Fibroblast of the aortic adventitia (primary cell): ENCODE data around the gene PIGN. TPM values are rescaled to one million over a fixed set of nuclear protein-coding genes. Genes with fewer than 3 reads are reported as not detected.

Experiments used
- DNase-seq: peaks from one replicate; pipeline ENCODE4 v3.0.0-alpha.2; 2010; ENCODE audit warnings: low read depth
- H3K4me3 ChIP-seq: 2 replicates; pipeline ENCODE4 v1.5.1; 2011; ENCODE audit warnings: low read depth, mild to moderate bottlenecking, control low read depth, low read length, moderate library complexity
- total RNA-seq: library from RNA; depleted of rRNA; stranded (reverse); fragments of >200 nt; gene quantifications from 2 replicates; pipeline ENCODE4 v1.2.3, GENCODE V29; 2012; ENCODE audit warnings: low replicate concordance
- TF ChIP-seq, protein P1 (sequence below): IDR thresholded peaks from 2 replicates; pipeline ENCODE4 v1.5.1; 2011; ENCODE audit warnings: mild to moderate bottlenecking, low read length, control low read depth, inconsistent platforms; ENCODE audit not compliant: insufficient read depth

PIGN gene
- total RNA-seq, 1 donor, result 44.8 TPM

- TF ChIP-seq, protein P1, sequence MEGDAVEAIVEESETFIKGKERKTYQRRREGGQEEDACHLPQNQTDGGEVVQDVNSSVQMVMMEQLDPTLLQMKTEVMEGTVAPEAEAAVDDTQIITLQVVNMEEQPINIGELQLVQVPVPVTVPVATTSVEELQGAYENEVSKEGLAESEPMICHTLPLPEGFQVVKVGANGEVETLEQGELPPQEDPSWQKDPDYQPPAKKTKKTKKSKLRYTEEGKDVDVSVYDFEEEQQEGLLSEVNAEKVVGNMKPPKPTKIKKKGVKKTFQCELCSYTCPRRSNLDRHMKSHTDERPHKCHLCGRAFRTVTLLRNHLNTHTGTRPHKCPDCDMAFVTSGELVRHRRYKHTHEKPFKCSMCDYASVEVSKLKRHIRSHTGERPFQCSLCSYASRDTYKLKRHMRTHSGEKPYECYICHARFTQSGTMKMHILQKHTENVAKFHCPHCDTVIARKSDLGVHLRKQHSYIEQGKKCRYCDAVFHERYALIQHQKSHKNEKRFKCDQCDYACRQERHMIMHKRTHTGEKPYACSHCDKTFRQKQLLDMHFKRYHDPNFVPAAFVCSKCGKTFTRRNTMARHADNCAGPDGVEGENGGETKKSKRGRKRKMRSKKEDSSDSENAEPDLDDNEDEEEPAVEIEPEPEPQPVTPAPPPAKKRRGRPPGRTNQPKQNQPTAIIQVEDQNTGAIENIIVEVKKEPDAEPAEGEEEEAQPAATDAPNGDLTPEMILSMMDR, result no peak
- no peak overlapping the region for H3K4me3 ChIP-seq
- no peak for DNase-seq
Observed at GRCh38 chr18:62085756-62086155, 101.1 kb downstream of the PIGN start.

DNA sequence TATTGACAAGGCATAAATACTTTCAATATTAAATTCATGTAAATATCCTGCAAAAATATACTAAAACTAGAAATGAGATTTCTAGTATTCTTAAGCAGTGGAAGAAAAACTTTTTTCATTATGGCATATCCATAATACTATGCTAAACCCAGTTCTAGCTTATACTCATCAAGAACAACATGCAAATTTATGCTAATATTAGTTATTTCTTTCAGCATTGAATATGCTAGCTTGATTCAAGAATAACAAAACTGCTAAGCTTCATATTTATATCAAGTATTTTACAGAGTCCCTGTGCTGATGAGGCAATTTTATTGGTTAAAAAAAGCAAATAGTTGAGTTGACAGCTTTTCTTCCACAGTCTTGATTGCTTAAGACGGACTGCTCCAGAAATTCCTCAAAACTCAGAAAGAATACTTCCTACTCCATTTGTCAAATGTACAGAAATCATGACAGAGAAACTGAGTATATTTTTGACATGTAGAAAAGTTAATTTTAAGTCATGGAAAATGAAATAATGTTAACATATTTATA, 105.0 kb downstream of the PIGN start:
- no peak for DNase-seq
- TF ChIP-seq, protein P1, result no peak
- H3K4me3 ChIP-seq, result no peak overlapping the region

GRCh38 chr18:62081248-62081647, 105.6 kb downstream of the PIGN start:
- TF ChIP-seq, protein P1, result no peak
- DNase-seq, result no peak
- no peak overlapping the region for H3K4me3 ChIP-seq

- DNase-seq, result no peak
- no peak overlapping the region for H3K4me3 ChIP-seq
- TF ChIP-seq, protein P1, result no peak
Observed at GRCh38 chr18:62080172-62080900, 106.5 kb downstream of the PIGN start.

- TF ChIP-seq, protein P1, result no peak
- no peak overlapping the region for H3K4me3 ChIP-seq
- no peak for DNase-seq
Observed at GRCh38 chr18:62073461-62074281, 113.2 kb downstream of the PIGN start.

GRCh38 chr18:62072370-62072769, 114.5 kb downstream of the PIGN start:
- DNase-seq, result no peak
- TF ChIP-seq, protein P1, result no peak
- H3K4me3 ChIP-seq, result no peak overlapping the region
